K562 treated with DMSO at 1 percent for 48 hours (cell line): Measurements from ENCODE around the gene PDPR. TPM values are rescaled to one million over a fixed set of nuclear protein-coding genes. Genes with fewer than 3 reads are reported as not detected.

Experiments used
- total RNA-seq: library from RNA; unstranded; fragments of 300-600 nt; gene quantifications from 2 replicates; pipeline ENCODE4 v1.2.3, GENCODE V29; 2022; ENCODE audit warnings: low replicate concordance; ENCODE audit errors: extremely low read depth

The PDPR gene
- total RNA-seq: not detected in 2 replicates

GRCh38 chr16:70113982-70114826 lies at the start of gene PDPR:
Gene PDPR, plus strand, starts transcription at chr16:70114332. Its CDS starts 6,161 bp downstream, at chr16:70120493.

GRCh38 chr16:70173212-70173837 lies 59.2 kb downstream of the PDPR start, which contains the start of gene CLEC18C:
Gene CLEC18C, plus strand, starts transcription at chr16:70173787. Its CDS starts 492 bp downstream, at chr16:70174279.

Other genes with a start within 250 kb of the PDPR start
- not detected in 2 replicates for gene CLEC18A, start 163.0 kb upstream of the PDPR start, total RNA-seq
- gene CLEC18C, start 59.5 kb downstream of the PDPR start, total RNA-seq: not detected in 2 replicates
- gene EXOSC6, start 137.6 kb downstream of the PDPR start, total RNA-seq: not detected in 2 replicates
- 211 and 608 TPM in 2 replicates for gene AARS1, start 175.2 kb downstream of the PDPR start, total RNA-seq
- not detected in 2 replicates for gene DDX19B, start 184.9 kb downstream of the PDPR start, total RNA-seq
- not detected in 2 replicates for gene DDX19A, start 232.6 kb downstream of the PDPR start, total RNA-seq